ENCODE results near the gene SPAM1.

DNA sequence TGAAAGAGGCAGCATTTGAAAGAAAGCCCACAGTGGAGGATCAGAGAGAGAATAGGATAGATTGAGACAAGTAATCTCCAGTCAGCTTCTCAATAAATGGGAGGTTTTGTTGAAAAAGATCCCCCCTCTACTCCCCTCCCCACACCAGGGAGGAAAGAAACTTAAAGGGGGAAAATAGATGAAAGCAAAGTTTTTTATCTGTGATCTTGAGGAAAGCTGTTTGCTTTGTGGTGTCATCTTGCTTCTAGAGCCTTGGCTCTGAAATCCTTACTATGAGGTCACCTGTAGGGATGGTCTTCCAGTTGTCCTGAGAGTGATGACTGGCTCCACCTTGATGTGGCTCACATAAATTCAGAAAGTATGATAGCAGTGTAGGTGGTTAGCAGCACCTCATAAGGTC lies at the start of gene SPAM1:
- no peak for TF ChIP-seq FOXP2 (optimal IDR thresholded peaks at IDR 0.05; ENCODE audit: borderline replicate concordance, extremely low read depth, extremely low read length, insufficient read depth)
- no peak for TF ChIP-seq TAF1 (IDR thresholded peaks at IDR 0.05; ENCODE audit: borderline replicate concordance, insufficient read depth, low read length)
- TF ChIP-seq POLR2AphosphoS5 (IDR thresholded peaks at IDR 0.05; ENCODE audit: low read depth, low read length), result no peak
- no peak for TF ChIP-seq SIN3A (IDR thresholded peaks at IDR 0.05; ENCODE audit: borderline replicate concordance, insufficient read depth, low read length)
- TF ChIP-seq, protein P1, sequence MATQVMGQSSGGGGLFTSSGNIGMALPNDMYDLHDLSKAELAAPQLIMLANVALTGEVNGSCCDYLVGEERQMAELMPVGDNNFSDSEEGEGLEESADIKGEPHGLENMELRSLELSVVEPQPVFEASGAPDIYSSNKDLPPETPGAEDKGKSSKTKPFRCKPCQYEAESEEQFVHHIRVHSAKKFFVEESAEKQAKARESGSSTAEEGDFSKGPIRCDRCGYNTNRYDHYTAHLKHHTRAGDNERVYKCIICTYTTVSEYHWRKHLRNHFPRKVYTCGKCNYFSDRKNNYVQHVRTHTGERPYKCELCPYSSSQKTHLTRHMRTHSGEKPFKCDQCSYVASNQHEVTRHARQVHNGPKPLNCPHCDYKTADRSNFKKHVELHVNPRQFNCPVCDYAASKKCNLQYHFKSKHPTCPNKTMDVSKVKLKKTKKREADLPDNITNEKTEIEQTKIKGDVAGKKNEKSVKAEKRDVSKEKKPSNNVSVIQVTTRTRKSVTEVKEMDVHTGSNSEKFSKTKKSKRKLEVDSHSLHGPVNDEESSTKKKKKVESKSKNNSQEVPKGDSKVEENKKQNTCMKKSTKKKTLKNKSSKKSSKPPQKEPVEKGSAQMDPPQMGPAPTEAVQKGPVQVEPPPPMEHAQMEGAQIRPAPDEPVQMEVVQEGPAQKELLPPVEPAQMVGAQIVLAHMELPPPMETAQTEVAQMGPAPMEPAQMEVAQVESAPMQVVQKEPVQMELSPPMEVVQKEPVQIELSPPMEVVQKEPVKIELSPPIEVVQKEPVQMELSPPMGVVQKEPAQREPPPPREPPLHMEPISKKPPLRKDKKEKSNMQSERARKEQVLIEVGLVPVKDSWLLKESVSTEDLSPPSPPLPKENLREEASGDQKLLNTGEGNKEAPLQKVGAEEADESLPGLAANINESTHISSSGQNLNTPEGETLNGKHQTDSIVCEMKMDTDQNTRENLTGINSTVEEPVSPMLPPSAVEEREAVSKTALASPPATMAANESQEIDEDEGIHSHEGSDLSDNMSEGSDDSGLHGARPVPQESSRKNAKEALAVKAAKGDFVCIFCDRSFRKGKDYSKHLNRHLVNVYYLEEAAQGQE (IDR thresholded peaks at IDR 0.05; ENCODE audit: insufficient read depth in 1 of 2, low read depth in 2 of 2, low read length in 2 of 2), result no peak
